Tibial nerve (tissue), 4 donors: ENCODE measurements around the gene BTD.
A peak's percentile ranks its signal among the peaks of the same experiment; 100 is the strongest.

Experiments
- EP300 ChIP-seq, 2 donors: sonication (generic); formaldehyde crosslinking; IDR thresholded peaks; one replicate each; pipeline ENCODE4 v1.6.1; 2017; ENCODE audit warnings: antibody characterized with exemption in 2 of 2, mild to moderate bottlenecking in 1 of 2
- POLR2A ChIP-seq, 2 donors: fragments of 450-650 bp; IDR thresholded peaks; one replicate each; pipeline ENCODE4 v1.6.1; 2017; ENCODE audit warnings: antibody characterized with exemption in 2 of 2, mild to moderate bottlenecking in 2 of 2, moderate library complexity in 2 of 2
- TF ChIP-seq, protein P1 (sequence below), 5 experiments: fragments of 200-600 bp in 3 of 5; fragments of 450-650 bp in 2 of 5; sonication (generic) in 3 of 5; IDR thresholded peaks; one replicate each; pipeline ENCODE4 v1.5.1; 2016 to 2019; ENCODE audit warnings: antibody characterized with exemption in 5 of 5, mild to moderate bottlenecking in 3 of 5, moderate library complexity in 2 of 5

DNA sequence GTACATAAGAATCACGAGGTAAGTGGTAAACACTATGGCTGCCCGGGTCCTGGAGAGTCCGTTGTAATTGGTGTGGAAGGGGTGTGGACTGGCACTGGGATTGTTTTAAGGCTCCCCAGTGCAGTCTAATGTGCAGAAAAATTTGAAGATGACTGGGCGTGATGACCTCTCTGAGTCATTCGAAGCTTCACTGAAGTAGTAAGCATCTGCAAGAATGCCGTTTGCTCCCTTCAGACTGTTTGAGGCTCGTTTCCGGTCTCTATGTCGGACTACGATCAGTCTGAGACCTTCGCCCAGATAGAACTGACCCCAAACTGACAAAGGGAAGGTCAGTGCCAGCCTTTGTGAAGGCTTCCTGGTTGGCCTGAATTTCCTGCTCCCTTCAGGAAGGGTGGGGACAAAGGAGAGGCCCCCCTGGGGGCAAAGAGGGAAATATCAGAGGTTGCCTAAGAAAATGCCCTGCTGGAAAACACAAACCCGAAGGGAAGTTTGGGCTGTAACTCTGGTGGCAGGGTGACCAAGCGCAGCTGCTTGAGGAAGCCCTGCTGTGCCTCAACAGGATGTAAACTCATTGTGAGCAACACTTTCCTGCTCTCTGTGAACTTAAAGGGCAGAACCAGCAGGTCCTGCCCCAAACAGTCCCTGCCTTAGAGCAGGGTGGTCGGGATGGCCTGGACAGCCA, 34.6 kb downstream of the BTD start:
- TF ChIP-seq, protein P1, sequence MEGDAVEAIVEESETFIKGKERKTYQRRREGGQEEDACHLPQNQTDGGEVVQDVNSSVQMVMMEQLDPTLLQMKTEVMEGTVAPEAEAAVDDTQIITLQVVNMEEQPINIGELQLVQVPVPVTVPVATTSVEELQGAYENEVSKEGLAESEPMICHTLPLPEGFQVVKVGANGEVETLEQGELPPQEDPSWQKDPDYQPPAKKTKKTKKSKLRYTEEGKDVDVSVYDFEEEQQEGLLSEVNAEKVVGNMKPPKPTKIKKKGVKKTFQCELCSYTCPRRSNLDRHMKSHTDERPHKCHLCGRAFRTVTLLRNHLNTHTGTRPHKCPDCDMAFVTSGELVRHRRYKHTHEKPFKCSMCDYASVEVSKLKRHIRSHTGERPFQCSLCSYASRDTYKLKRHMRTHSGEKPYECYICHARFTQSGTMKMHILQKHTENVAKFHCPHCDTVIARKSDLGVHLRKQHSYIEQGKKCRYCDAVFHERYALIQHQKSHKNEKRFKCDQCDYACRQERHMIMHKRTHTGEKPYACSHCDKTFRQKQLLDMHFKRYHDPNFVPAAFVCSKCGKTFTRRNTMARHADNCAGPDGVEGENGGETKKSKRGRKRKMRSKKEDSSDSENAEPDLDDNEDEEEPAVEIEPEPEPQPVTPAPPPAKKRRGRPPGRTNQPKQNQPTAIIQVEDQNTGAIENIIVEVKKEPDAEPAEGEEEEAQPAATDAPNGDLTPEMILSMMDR (IDR thresholded peaks at IDR 0.05), result no peak
- no peak for TF ChIP-seq POLR2A (IDR thresholded peaks at IDR 0.05)
- TF ChIP-seq EP300 (IDR thresholded peaks at IDR 0.05), result peak in 1 of 2 donors; percentile 63
